Right atrium auricular region (tissue), 2 donors: ENCODE measurements around the gene IRF7. TPM values are rescaled to one million over a fixed set of nuclear protein-coding genes. Genes with fewer than 3 reads are reported as not detected.

Experiments
- DNase-seq: peaks from one replicate; pipeline ENCODE4 v3.0.0-alpha.2; 2019; ENCODE audit warnings: low spot score
- H3K27ac ChIP-seq, 2 donors: fragments of 200-600 bp; sonication (generic); 1 replicate in 1 of 2; 2 replicates in 1 of 2; pipeline ENCODE4 v1.5.1; 2016 to 2019
- H3K27me3 ChIP-seq, 2 donors: fragments of 200-600 bp; sonication (generic); one replicate each; pipeline versions ENCODE4 v1.5.1 to v1.6.0; 2017 to 2019
- H3K36me3 ChIP-seq: fragments of 200-600 bp; sonication (generic); one replicate; pipeline ENCODE4 v1.5.1; 2016
- H3K4me1 ChIP-seq, 2 donors: fragments of 200-600 bp; sonication (generic); one replicate each; pipeline versions ENCODE4 v1.5.1 to v1.6.0; 2017 to 2019
- H3K4me3 ChIP-seq, 2 donors: fragments of 200-600 bp; sonication (generic); 1 replicate in 1 of 2; 2 replicates in 1 of 2; pipeline ENCODE4 v1.5.1; 2017 to 2019; ENCODE audit warnings: mild to moderate bottlenecking in 1 of 2, moderate library complexity in 1 of 2
- H3K9me3 ChIP-seq, 2 donors: fragments of 200-600 bp; sonication (generic); one replicate each; pipeline ENCODE4 v1.5.1; 2019
- CTCF ChIP-seq, 2 donors: fragments of 200-600 bp; sonication (generic); IDR thresholded peaks; one replicate each; pipeline ENCODE4 v1.5.1; 2019; ENCODE audit warnings: antibody characterized with exemption in 2 of 2
- total RNA-seq, 2 donors: library from RNA; depleted of rRNA; stranded (reverse); fragments of >200 nt; gene quantifications; one replicate each; pipeline ENCODE4 v1.1.0, GENCODE V29; 2016

Gene IRF7
- total RNA-seq, 2 donors from 2014 or later = 9.6 to 14.9 TPM

- Histone ChIP-seq H3K36me3 (peaks cover 61% of the 10 kb centered on the region), H3K4me1 (no peaks in the 10 kb centered on the region), H3K27me3 (no peaks in the 10 kb centered on the region), H3K4me3 (no peak overlapping the region), H3K9me3 (no peaks in the 10 kb centered on the region), H3K27ac (no peak overlapping the region)
- TF ChIP-seq CTCF (IDR thresholded peaks at IDR 0.05) = no peak
- DNase-seq = no peak
These were observed 28.2 kb downstream of the IRF7 start for GRCh38 chr11:587546-587945.

- Histone ChIP-seq H3K36me3 (peaks cover 63% of the 10 kb centered on the region), H3K9me3 (no peaks in the 10 kb centered on the region), H3K27me3 (no peaks in the 10 kb centered on the region), H3K4me3 (no peak overlapping the region), H3K27ac (no peak overlapping the region), H3K4me1 (peaks cover 0 to 3% of the 10 kb centered on the region in 2 donors)
- DNase-seq = no peak
- TF ChIP-seq CTCF (IDR thresholded peaks at IDR 0.05) = no peak
These were observed 29.1 kb downstream of the IRF7 start for GRCh38 chr11:586376-587316.

GRCh38 chr11:584287-584686 is 31.5 kb downstream of the IRF7 start:
- no peak for TF ChIP-seq CTCF (IDR thresholded peaks at IDR 0.05)
- Histone ChIP-seq H3K36me3 (peaks cover 55% of the 10 kb centered on the region), H3K27ac (no peak overlapping the region), H3K4me3 (no peak overlapping the region), H3K27me3 (no peaks in the 10 kb centered on the region), H3K9me3 (no peaks in the 10 kb centered on the region), H3K4me1 (peaks cover 0 to 26% of the 10 kb centered on the region in 2 donors)
- DNase-seq = no peak

GRCh38 chr11:581752-582151 is 34.0 kb downstream of the IRF7 start:
- Histone ChIP-seq H3K27ac (peak overlapping the region; percentile 43 to 55), H3K36me3 (peaks cover 31% of the 10 kb centered on the region), H3K4me1 (peaks cover 0 to 51% of the 10 kb centered on the region in 2 donors), H3K4me3 (no peak overlapping the region), H3K9me3 (no peaks in the 10 kb centered on the region), H3K27me3 (no peaks in the 10 kb centered on the region)
- no peak for DNase-seq
- no peak for TF ChIP-seq CTCF (IDR thresholded peaks at IDR 0.05)

GRCh38 chr11:581342-581741 is 34.4 kb downstream of the IRF7 start:
- Histone ChIP-seq H3K27ac (peak overlapping the region; percentile 43 to 59), H3K4me3 (no peak overlapping the region), H3K27me3 (no peaks in the 10 kb centered on the region), H3K9me3 (no peaks in the 10 kb centered on the region), H3K4me1 (peaks cover 0 to 51% of the 10 kb centered on the region in 2 donors), H3K36me3 (peaks cover 28% of the 10 kb centered on the region)
- DNase-seq = no peak
- no peak for TF ChIP-seq CTCF (IDR thresholded peaks at IDR 0.05)
